Measurements from ENCODE around the gene WNT4.

WNT4 gene

DNA sequence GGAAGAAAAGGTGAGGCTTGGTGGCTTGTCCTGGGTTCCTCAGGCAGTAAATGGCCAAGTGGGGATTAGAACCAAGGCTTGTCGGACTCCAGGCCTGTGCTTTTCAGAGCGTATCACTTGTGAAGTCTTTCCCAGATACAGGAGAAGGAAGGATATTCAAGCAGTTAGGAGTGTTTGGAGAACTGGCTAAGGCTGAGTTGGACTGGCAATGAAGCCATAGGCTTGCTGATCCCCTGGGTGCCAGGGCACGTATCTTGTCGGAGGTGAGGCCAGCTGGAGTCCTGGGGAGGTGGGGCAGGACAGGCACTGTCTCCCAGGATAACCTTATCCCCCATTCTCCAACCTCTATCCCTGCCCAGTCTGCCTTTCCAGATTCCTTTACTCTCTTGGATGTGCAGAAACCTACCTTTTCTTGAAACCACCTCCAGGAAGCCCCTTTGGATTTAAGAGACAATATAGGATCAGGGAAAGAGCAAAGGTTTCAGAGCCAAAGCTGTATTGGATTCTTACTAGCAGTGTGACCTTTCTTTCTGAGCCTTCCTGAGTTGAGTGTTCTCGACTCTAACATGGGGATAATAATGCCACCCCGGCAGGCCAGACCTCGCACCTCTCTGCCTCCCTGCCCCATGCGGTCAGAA lies 18.2 kb downstream of the WNT4 start:
- no peak overlapping the region for H3K4me3 ChIP-seq (ENCODE audit: low read depth in 1 of 2, low read length in 2 of 2)
- no peak overlapping the region for H3K4me2 ChIP-seq (ENCODE audit: insufficient read depth, low read length)
- no peaks in the 10 kb centered on the region for H3K4me1 ChIP-seq (ENCODE audit: insufficient read depth, low read length)
- H3K36me3 ChIP-seq (ENCODE audit: insufficient read depth, low read length): peaks cover 11% of the 10 kb centered on the region; the same call in 1 of the 2 replicates
- TF ChIP-seq CTCF (IDR thresholded peaks at IDR 0.05; ENCODE audit: borderline replicate concordance, extremely low read depth, low read length, poor library complexity, severe bottlenecking): no peak
- no peak for TF ChIP-seq EZH2 (IDR thresholded peaks at IDR 0.05; ENCODE audit: borderline replicate concordance, low read depth, low read length, severe bottlenecking)
- ATAC-seq (ENCODE audit: insufficient read depth, low read depth) (no peak), DNase-seq (no peak)
- H3K9ac ChIP-seq (ENCODE audit: low read depth, low read length): no peak overlapping the region
- H3K79me2 ChIP-seq (ENCODE audit: insufficient read depth, low read length): no peaks in the 10 kb centered on the region
- H2AFZ ChIP-seq (ENCODE audit: low read depth, low read length): no peak overlapping the region
- H4K20me1 ChIP-seq (ENCODE audit: insufficient read depth, low read length): peaks cover 47% of the 10 kb centered on the region
- no peak overlapping the region for H3K27ac ChIP-seq (ENCODE audit: low read length)
- H3K9me3 ChIP-seq (ENCODE audit: insufficient read depth, low read length, severe bottlenecking): no peaks in the 10 kb centered on the region
- H3K27me3 ChIP-seq (ENCODE audit: insufficient read depth, low read length, poor library complexity): no peaks in the 10 kb centered on the region

DNA sequence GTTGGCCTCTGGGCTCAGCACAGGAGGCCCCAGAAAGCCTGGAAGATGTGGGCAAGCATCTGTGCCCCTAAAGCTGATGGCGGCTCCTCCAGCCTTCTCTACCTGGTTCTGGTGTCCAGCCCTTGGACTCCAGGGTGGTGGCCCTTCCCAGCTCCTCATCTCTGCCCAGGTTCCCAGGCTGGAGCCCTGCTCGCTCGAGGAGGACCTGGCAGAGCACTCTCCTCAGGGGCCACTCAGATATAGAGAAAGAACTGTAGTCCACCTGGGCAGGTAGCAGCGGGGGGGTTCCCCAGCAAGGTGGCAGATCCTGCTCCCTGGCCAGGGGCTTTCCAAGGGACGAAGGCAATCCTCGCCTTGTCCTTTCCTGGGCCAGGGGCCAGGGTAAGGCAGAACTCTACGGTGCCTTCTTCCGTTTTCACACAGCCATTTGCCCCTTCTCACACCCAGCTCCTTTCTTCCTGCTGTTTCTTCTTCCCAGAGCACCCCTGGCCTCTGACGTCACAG lies 18.9 kb downstream of the WNT4 start:
- no peak overlapping the region for H2AFZ ChIP-seq (ENCODE audit: low read depth, low read length)
- DNase-seq (no peak), ATAC-seq (ENCODE audit: insufficient read depth, low read depth) (no peak)
- no peak overlapping the region for H3K27ac ChIP-seq (ENCODE audit: low read length)
- TF ChIP-seq CTCF (IDR thresholded peaks at IDR 0.05; ENCODE audit: borderline replicate concordance, extremely low read depth, low read length, poor library complexity, severe bottlenecking) (no peak), EZH2 (IDR thresholded peaks at IDR 0.05; ENCODE audit: borderline replicate concordance, low read depth, low read length, severe bottlenecking) (no peak)
- H3K79me2 ChIP-seq (ENCODE audit: insufficient read depth, low read length): no peaks in the 10 kb centered on the region
- peaks cover 53% of the 10 kb centered on the region for H4K20me1 ChIP-seq (ENCODE audit: insufficient read depth, low read length)
- no peak overlapping the region for H3K4me2 ChIP-seq (ENCODE audit: insufficient read depth, low read length)
- no peaks in the 10 kb centered on the region for H3K4me1 ChIP-seq (ENCODE audit: insufficient read depth, low read length)
- no peaks in the 10 kb centered on the region for H3K9me3 ChIP-seq (ENCODE audit: insufficient read depth, low read length, severe bottlenecking)
- H3K27me3 ChIP-seq (ENCODE audit: insufficient read depth, low read length, poor library complexity): no peaks in the 10 kb centered on the region
- H3K4me3 ChIP-seq (ENCODE audit: low read depth in 1 of 2, low read length in 2 of 2): no peak overlapping the region
- no peak overlapping the region for H3K9ac ChIP-seq (ENCODE audit: low read depth, low read length)
- H3K36me3 ChIP-seq (ENCODE audit: insufficient read depth, low read length): peaks cover 16% of the 10 kb centered on the region; the same call in 1 of the 2 replicates

- DNase-seq (no peak), ATAC-seq (ENCODE audit: insufficient read depth, low read depth) (no peak)
- no peaks in the 10 kb centered on the region for H3K27me3 ChIP-seq (ENCODE audit: insufficient read depth, low read length, poor library complexity)
- H3K9me3 ChIP-seq (ENCODE audit: insufficient read depth, low read length, severe bottlenecking): no peaks in the 10 kb centered on the region
- H3K4me2 ChIP-seq (ENCODE audit: insufficient read depth, low read length): no peak overlapping the region
- H3K9ac ChIP-seq (ENCODE audit: low read depth, low read length): no peak overlapping the region
- peaks cover 24% of the 10 kb centered on the region for H3K36me3 ChIP-seq (ENCODE audit: insufficient read depth, low read length)
- H3K27ac ChIP-seq (ENCODE audit: low read length): no peak overlapping the region
- H4K20me1 ChIP-seq (ENCODE audit: insufficient read depth, low read length): peaks cover 59% of the 10 kb centered on the region
- no peak overlapping the region for H2AFZ ChIP-seq (ENCODE audit: low read depth, low read length)
- H3K79me2 ChIP-seq (ENCODE audit: insufficient read depth, low read length): no peaks in the 10 kb centered on the region
- TF ChIP-seq CTCF (IDR thresholded peaks at IDR 0.05; ENCODE audit: borderline replicate concordance, extremely low read depth, low read length, poor library complexity, severe bottlenecking) (no peak), EZH2 (IDR thresholded peaks at IDR 0.05; ENCODE audit: borderline replicate concordance, low read depth, low read length, severe bottlenecking) (no peak)
- H3K4me3 ChIP-seq (ENCODE audit: low read depth in 1 of 2, low read length in 2 of 2): no peak overlapping the region
- H3K4me1 ChIP-seq (ENCODE audit: insufficient read depth, low read length): no peaks in the 10 kb centered on the region
Measured at GRCh38 chr1:22123071-22123390, 19.9 kb downstream of the WNT4 start.

All from DND-41 (cell line).